GM18909 (cell line): ENCODE data around the gene KIAA1671.
A peak's percentile ranks its signal among the peaks of the same experiment; 100 is the strongest.

Source experiments
- ATAC-seq: cut with Tn5 transposase; IDR thresholded peaks from one replicate; pipeline ENCODE4 v1.9.1; 2021; ENCODE audit warnings: mild to moderate bottlenecking; ENCODE audit not compliant: unreplicated experiment, poor library complexity

Gene KIAA1671

DNA sequence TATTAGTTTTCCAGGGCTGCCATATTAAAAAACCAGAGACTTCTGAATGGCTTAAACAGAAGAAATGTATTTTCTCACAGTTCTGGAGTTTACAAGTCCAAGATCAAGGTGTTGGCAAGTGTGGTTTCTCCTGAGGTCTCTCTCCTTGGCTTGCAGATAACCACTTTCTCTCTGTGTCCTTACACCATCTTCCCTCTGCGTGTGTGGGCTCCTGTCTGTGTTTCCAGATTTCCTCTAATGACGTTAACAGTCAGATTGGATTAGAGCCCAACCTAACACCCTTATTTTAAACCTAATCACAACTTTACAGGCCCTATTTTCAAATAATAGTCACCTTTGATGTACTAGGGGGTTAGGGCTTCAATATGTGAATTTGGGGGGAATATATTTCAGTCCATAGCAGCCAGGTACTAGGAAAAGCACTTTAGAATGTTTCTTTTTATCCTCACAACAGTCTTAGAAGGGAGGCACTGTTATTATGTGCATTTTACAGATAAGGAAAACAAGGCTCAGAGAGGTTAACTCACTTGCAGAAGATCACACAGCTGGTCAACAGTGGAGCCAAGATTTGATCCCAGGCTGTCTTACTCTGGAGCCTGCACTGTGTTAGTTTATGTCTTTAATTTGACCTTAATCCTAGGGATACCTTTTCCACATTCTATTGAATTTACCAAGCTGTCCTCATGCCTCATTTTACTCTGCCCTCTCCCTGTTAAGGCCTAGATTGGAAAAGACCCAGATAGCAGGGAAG, 130.7 kb downstream of the KIAA1671 start:
- no peak for ATAC-seq

- no peak for ATAC-seq
Measured at GRCh38 chr22:25083807-25084200, 131.3 kb downstream of the KIAA1671 start.

- ATAC-seq, result no peak
Measured at GRCh38 chr22:25084405-25085107, 132.0 kb downstream of the KIAA1671 start.

- no peak for ATAC-seq
Measured at GRCh38 chr22:25085156-25085555, 132.6 kb downstream of the KIAA1671 start.

GRCh38 chr22:25085930-25086901, 133.7 kb downstream of the KIAA1671 start:
- ATAC-seq, result peak; percentile 77

GRCh38 chr22:25086902-25087282, 134.4 kb downstream of the KIAA1671 start:
- no peak for ATAC-seq

DNA sequence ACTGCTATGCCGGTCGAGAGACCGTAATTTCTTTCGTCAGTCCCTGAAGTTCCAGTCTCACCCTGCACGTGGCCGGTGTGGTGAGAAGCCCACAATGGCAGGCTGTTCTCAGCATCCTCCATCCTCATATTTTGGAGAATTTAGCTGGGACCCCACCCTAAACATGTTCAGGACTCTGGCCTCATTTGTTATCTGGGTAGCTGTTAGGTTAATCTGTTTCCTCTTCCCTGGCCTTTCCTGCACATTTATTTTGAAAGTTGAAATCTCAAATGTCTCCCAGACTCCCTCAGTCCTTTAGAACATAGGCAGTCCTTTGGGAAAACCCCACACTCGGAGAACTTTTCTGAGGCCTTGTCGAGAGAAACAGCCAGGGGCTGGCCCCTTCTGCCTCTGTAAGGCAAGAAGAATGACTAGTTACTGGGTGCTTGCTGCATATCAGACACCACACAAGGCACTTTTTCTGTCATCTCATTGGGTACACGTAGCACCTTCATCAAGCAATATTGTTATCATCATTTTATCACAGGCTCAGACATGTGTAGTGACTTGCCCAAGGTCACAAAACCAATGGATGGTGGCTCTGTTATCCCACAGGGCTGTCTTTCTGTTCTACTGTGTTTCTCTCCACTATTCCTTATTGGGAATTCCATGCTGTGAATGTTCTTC, 137.8 kb downstream of the KIAA1671 start:
- no peak for ATAC-seq

- ATAC-seq, result no peak
Measured at GRCh38 chr22:25091458-25091857, 138.9 kb downstream of the KIAA1671 start.

GRCh38 chr22:25092119-25092518, 139.6 kb downstream of the KIAA1671 start:
- no peak for ATAC-seq

DNA sequence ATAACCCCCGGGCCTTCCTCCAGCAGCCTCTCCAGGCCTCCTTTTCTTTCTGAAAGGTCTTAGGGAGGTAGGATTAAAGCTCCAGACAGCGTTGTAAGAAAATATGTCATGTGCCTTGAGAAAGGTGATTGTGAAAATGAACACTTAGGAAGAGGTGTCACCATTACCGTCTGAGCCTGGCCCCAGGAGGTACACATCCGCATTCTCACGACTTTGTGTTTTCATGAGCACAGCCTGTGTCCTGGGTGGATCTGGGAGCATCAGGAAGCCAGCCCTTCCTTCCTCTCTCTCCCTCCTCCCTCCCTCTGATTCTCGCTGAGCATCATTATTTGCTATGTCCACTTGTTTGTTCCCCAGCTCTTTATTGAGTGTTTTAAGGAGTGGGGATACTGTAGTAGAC, 142.1 kb downstream of the KIAA1671 start:
- no peak for ATAC-seq

DNA sequence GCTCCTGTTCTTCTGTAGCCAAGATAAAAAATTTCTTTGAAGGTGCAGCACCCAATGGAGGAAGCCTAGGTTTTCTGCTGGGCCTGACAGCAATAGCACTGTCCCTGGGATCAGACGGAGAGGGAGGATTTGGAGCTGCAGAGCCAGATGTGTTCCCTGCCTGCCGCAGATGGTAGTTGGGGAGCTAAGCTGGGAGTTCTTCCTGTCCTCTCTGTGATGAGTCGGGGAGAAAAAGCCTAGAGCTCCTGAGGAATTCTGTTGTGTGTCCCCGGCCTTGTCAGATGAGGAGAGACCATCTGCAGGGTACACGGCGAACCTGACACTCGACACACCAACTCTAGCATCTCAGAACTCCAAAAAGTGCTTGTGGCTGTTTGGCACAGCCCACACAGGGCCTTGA, 143.4 kb downstream of the KIAA1671 start:
- ATAC-seq, result no peak

DNA sequence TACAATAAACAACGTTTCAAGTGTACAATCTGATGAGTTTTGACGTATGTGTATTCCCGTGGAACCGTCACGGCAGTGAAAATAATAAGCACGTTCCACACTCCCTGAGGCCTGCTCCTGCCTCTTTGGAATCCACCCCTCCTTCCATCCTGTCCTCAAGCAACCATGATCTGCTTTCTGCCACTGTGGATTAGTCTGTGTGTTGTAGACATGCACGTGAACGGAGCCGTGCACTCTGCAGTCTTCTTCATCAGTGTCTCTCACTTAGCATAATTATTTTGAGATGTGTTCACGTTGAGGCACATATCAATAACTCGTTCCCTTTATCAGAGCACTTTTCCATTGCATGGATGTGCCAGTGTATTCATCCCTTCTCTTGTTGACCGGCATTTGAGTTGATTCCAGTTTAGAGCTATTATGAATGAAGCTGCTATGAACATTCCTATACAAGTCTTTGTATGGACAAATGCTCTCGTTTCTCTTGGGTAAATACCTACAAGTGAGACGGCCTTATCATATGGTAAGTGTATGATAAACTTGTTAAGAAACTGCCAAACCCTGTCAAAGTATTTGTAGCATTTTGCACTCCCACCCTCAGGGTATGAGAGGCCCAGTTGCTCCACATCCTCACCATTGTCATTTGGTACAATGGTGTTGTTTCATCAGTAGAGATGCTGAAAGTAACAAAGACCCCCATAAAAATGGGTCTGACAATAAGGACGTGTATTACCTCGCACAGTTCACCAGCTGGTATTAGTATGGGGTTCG, 144.3 kb downstream of the KIAA1671 start:
- ATAC-seq, result no peak

- ATAC-seq, result no peak
Measured at GRCh38 chr22:25098445-25099081, 146.0 kb downstream of the KIAA1671 start.

DNA sequence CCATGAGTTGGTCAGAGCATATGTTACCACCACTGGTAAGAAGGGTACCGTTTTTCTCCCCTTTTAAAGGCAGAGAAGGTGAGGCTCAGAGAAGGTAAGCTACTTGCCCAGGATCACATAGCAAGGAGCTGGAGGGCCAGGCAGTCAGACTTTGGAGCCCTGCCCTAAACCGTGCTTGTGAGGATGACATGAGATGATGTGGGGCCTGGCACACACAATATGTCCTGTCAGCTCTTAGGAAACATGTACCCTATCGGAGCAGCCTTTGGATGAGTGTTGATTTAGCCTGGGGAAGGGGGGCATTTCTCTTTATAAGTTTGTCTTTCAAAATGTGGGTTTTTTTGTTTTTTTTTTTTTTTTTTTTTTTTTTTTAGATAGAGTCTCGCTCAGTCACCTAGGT, 146.7 kb downstream of the KIAA1671 start:
- ATAC-seq, result no peak

GRCh38 chr22:25100402-25100801, 147.9 kb downstream of the KIAA1671 start:
- ATAC-seq, result no peak

DNA sequence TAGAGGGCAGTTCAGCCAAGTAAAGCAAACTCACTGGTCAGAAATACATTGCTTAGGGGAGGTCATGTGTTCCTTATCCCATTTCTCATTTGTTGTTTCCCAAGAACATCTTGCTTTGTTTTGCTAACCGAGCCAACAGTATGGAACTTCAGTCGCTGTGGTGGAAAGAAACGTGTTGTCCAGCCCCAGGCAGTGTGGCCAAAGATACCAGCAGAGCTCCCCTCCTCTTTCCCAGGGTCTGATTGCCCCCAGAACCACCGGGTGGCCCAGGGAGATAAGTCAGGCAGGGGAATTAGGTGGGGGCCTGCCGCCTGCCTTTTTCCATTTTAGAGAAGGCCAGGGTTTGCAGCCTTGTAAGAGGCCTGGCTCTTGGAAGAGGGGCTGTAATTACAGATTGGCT, 148.4 kb downstream of the KIAA1671 start:
- ATAC-seq, result no peak

GRCh38 chr22:25101501-25101900, 149.0 kb downstream of the KIAA1671 start:
- no peak for ATAC-seq

- ATAC-seq, result no peak
Measured at GRCh38 chr22:25101986-25102385, 149.5 kb downstream of the KIAA1671 start.

- ATAC-seq, result no peak
Measured at GRCh38 chr22:25102722-25103121, 150.2 kb downstream of the KIAA1671 start.
